G401 (cell line): Measurements from ENCODE around the gene RMDN2. TPM values are rescaled to one million over a fixed set of nuclear protein-coding genes. Genes with fewer than 3 reads are reported as not detected.

ENCODE experiments used
- DNase-seq: peaks from one replicate; pipeline ENCODE4 v3.0.0-alpha.2; 2015; ENCODE audit warnings: low spot score
- in situ Hi-C: cut with HindIII; loops from 2 replicates; pipeline ENCODE4 v1.10.0; 2016; ENCODE audit warnings: low sequenced_read_pairs, mixed read lengths
- total RNA-seq: library from RNA; depleted of rRNA; stranded (reverse); fragments of >200 nt; shearing (Covaris generic); gene quantifications from 2 replicates; pipeline ENCODE4 v1.2.3, GENCODE V29; 2014; rRNA removed

RMDN2 gene, protein sequence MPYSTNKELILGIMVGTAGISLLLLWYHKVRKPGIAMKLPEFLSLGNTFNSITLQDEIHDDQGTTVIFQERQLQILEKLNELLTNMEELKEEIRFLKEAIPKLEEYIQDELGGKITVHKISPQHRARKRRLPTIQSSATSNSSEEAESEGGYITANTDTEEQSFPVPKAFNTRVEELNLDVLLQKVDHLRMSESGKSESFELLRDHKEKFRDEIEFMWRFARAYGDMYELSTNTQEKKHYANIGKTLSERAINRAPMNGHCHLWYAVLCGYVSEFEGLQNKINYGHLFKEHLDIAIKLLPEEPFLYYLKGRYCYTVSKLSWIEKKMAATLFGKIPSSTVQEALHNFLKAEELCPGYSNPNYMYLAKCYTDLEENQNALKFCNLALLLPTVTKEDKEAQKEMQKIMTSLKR
- 1.3 TPM in 1 of 2 replicates, not detected in the other for total RNA-seq

DNA sequence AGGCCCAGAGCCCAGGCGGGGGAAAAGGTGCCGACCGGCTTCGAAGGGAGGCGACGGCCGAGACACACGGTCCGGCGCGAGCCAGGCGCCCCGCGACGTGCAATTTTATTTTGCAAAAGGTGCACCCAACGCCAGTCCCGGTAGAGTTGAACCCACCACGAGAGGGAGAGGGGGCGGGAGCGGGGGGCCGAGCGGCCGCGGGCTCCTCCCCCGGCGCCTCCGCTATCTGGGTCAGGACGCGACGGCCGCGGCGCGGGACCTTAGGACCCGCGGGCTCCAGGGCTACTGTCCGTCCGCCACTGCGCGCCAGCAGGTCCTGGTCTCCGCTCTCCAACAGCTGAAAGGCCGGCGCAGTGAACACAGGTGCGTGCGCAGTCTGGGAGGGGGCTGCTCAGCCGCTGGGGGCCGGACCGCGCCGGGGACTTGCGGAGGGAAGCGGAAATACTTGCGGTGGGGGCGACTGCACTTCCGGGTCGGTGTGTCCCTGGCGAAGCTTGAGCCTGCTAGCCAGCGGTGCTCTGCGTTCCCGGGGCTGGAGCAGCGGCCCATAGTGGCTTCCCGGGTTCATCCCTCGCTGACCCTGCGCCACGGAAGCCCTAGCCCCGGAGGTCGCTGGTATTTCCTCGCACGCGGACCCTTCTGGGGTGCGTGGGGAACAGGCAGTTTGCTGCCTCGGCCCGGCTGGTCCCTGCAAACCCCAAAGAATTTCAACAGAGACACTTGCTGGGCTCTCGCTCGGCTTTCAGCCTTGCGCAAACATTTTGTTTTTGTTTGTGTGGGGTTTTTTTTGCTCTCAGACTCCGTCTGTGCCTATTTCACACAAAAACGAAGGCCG, at the start of gene RMDN2:
Gene RMDN2, plus strand, starts transcription at position 225 of the 835 bp plus-strand sequence. CDS start 3,991 bp downstream, outside the sequence.
- peak; percentile 88 for DNase-seq
- in situ Hi-C loops = no loop called here

DNA sequence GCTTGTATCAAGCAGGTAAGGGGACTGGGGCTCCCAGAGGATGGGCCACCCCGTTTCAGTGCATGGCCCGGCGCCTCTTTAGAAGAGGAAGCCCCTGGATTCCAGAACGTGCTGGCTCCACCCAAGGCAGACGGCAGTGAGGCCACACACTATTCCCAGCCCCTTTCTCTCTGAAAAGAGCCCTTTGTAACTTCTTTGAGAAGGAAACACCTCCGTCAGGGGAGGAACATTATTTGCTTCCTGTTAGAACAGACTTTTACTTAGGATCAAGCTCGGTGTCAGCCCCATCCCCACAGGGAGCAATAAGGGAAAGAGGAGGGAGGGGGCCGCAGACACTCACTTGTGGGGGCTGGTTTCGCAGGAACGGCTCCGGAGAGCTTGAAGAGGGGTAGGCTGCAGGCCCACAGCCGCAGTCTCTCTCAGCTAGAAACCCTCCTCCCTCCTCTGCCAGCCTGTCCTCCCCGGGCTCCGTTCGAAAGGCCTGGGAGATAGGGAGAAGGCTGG, 49.6 kb upstream of the RMDN2 start:
- in situ Hi-C loops = no loop called here
- DNase-seq = no peak

DNA sequence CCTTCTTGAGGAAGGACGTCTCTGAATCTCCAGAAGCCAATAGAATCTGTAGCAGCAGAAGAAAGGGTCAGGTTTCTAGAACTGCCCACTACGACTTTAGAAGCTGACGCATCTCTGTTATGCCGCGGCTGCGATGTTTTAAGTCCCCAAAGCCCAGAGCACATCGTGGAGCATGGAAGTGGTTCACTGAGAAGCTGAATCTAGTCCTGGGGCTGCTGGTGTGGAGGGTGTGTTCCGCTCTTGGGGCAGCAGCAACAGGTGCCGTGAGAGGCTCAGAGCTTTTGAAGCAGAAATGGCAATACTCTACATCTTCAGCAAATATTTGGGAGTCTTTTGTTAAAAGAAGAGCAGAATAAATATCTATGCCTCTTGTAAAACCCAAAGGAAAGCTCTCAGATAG, 48.9 kb upstream of the RMDN2 start:
- in situ Hi-C loops = no loop called here

DNA sequence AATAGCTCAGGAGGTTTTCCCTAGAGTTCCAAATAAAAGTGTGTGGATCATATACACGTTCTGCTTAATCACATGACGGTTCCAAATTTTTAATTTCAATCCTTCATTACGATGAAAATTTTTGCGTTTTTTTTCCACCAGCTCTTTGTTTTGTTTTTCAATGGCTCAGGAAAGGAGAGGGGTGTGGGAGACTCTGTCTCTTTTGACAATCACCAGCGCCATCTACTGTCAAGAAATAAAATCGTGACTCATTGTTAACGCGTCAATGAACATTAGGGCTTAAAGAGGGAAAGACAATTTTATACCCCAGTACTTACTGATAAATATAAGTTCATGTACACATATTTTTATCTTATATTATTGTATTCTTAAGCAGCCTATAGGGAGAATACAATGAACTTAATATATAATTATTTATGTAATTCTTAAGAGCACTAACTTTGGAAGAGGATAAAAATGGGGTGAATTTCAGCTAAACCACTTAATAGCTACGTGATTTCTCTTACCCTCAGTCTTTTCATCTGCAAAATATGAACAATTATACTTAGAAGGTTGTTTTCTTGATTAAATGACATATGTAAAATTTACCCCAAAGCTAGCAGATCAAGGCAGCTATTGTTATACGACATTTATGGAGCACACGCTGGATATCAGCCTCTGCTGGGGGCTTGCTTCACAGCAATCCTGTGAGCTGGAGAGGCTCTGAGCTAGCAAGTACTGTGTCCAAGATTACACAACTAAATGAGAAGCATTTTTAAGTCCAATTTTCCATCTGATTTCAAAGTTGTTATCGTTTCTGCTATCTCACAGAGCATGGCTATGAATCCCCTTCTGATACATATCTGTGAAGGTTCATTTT, 47.4 kb upstream of the RMDN2 start:
- in situ Hi-C loops = no loop called here
- DNase-seq = peak; percentile 65

More for the DNA sequence above, 48.9 kb upstream of the RMDN2 start:
- DNase-seq = no peak

DNA sequence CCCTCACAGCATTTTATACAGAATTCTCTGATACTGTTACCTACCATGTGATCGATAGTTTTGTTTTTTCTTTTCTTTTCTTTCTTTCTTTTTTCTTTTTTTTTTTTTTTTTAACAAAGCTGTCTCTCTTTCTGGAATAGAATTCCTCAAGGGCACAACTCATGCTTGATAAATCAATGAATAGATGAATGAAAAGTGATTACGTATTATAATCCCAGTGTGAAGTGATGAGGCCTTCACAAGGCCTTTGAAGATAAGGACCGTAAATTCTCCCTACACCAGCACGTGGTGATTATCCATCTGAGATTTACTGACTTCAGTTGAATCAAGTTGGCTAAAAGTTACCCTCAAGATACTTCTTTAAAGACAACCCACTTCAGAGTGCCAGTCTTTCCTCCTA, 46.6 kb upstream of the RMDN2 start:
- in situ Hi-C loops = no loop called here
- no peak for DNase-seq

DNA sequence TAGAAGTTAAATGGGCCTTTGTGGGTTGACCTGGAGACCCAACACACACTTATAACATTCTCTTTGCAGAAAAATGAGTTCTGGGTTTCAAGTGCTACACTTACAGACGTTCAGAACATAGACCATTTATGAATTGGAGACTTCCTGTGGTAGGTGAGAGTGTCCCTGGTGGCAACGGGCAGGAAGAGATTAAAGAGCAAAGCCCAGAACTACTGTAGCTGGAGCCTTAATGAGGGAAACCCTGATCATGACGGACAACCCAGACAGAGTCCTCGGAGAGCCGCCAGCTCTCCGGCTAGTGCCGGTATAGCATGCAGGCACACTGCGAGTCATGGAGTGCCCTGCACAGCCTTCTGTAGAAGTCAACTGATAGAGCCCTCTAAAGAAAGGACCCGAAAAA, 44.5 kb upstream of the RMDN2 start:
- no peak for DNase-seq
- in situ Hi-C loops = no loop called here

DNA sequence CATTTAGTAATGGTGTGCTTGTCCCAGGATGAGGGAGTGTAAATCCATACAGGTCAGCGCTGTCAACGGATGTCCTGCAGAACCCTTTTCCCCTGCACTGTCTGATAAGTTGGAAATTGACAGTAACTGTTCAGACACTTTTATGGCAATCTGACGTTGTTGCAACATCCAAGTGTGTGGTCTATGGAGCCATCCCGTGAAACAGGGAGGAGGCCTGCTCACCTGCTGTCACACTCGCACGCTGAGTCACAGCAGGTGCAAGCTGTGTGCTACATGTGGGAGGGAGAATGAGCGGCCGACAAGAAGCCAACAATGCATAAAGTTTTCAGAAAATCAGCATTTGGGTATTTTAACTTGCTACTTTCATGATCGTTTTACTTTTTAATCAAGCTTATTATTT, 43.7 kb upstream of the RMDN2 start:
- in situ Hi-C loops = no loop called here
- DNase-seq = no peak

DNA sequence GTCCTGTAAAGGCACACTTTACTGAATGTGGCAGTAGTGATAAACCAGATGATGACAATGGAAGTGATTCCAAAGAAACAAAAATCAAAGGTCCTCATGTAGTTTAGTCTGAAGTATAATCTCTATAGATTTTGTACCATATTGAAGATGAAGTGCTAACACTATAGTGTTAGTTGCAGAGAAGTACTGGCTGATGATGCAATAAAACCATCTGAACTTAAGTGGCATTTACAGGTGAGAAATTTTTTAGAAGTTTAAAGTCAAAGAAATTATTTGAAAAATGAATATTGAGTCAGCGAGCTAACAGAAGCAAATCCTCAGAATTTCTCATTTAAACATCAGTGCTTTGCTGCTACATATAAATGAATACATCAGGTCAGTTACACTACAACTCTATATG, 43.1 kb upstream of the RMDN2 start:
- in situ Hi-C loops = no loop called here
- no peak for DNase-seq

DNA sequence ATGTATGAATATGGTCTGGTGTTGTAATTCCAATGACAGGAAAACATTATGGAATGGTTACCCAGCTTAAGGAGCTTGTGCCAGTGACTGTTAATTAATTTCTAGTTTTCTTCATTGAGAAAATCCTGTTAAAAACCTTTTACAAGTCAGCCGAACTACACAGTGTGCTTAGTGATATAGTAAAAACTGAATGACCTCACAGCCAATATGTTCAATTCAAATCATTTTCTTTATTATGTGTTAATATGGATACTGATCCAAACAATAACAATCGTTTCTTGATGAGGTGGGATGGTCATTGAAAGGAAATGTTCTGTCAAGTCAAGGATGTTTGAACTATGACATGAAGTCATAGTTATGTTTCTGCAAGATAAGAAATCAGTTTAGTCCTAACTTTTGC, 41.6 kb upstream of the RMDN2 start:
- in situ Hi-C loops = no loop called here
- DNase-seq = no peak

DNA sequence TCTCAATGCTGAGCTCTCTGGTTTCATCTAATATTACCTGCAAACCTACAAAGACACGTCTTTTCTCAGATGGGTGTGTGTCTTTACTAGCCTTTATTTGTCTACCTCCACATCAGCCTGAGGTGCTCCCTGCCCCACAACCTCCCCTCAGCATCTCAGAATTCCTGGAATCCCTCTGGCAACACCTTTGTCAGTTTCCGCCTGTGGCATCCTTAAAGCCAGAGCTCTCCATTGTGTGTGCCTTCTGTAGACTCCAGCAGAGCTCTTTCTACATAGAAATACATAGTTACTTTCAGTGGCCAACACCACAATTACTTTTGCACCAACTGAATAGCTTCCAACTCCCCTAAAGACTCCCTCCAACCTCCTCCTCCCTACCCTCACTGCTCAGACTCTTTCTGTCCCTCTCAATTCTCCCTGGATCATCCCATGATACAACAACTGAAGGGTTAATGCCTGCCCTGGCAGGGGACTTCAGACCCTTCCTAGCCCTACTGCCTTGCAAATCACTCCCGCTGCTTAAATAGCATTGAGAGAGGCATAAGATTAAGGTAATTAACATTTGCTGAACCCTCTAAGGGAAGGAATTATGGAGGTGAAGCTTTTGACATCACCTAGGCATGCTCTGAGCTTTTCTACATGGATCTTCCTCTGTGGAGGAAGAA, 39.6 kb upstream of the RMDN2 start:
- no peak for DNase-seq
- in situ Hi-C loops = no loop called here

DNA sequence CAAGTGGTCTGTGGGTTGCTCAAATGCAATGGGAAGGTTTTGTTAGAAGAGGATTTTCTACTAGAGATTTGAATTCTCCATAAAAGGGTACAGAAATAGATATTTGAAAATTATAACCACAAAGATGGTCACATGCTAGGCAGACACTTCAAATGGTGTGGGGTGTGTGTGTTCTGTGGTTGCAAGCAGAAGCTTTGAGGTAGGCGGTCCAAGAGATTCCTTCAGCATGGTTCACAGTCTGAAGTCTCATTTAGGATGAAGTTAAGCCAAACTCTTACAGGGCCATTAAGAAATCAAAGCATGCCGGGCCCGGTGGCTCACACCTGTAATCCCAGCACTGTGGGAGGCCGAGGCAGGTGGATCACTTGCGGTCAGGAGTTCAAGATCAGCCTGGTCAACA, 38.3 kb upstream of the RMDN2 start:
- DNase-seq = no peak
- in situ Hi-C loops = no loop called here

DNA sequence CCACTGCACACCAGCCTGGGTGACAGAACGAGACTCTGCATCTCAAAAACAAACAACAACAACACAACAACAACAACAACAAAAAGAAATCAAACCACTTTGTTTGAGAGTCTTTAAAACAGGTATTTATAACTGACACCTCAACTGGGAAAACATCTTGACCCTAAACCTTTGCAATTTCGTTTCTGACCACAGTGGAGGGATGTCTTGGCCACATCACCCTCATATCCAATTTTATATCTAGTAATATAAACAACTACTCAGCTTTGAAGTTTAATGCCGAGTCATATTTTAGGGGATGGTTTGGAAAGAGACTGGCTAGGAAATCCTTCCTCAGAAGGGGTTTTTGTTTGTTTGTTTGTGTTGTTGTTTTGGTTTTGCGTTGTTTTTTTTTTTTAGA, 37.8 kb upstream of the RMDN2 start:
- in situ Hi-C loops = no loop called here
- DNase-seq = no peak

DNA sequence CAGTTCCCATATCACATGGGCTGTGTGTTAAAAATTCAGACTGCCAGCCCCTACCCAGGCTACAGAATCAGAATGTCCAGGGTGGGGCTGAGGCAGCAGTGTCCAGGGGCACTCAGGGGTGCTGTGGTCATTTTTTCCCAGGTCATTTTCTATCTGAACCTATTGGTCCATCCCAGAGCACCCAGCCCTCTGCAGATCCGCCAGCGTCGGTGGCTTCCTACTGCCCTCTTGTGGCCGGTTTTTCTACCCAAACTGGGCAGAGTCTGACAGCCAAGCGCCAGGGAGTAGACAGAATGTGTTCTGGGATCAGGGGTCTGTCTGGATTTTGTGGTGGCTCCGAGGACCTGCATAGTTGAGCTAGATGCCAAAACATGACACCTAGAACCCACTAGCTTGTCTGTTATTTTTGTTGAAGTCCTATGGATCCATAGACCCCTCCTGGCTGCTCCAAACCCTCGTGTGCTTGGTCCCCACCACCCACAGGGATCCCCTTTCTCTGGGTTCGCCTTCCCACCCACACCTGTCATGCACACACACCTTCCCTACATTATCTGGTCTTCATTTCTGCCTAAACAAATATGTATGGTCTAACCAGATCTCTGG, 34.1 kb upstream of the RMDN2 start:
- peak; percentile 50 for DNase-seq
- in situ Hi-C loops = no loop called here

DNA sequence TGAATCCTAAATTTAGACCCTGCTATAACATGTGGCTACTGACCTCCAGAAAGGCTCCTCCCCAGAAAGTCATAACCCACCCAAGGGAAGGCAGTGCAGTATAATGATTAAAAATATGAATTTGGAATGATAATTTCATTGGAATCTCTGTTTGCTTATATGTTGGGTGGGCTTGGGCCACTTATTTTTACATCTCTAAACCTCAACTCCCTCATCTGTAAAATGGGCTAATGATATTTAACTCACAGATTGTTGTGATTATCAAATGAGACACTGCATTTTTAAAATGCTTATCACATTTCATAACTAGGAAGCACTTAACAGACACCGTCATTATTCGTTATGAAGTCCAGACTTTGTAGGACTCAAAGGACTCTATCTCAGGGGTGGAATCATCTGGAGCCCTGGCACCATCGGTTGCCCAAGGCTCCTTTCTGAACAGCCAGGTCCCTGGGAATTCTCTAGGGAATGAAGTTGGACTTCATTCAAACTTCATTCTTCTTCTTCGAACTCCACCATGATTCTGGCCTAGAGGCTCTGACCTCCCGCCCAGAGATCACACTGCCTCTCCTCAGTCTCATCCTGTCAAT, 33.1 kb upstream of the RMDN2 start:
- in situ Hi-C loops = no loop called here
- DNase-seq = no peak

DNA sequence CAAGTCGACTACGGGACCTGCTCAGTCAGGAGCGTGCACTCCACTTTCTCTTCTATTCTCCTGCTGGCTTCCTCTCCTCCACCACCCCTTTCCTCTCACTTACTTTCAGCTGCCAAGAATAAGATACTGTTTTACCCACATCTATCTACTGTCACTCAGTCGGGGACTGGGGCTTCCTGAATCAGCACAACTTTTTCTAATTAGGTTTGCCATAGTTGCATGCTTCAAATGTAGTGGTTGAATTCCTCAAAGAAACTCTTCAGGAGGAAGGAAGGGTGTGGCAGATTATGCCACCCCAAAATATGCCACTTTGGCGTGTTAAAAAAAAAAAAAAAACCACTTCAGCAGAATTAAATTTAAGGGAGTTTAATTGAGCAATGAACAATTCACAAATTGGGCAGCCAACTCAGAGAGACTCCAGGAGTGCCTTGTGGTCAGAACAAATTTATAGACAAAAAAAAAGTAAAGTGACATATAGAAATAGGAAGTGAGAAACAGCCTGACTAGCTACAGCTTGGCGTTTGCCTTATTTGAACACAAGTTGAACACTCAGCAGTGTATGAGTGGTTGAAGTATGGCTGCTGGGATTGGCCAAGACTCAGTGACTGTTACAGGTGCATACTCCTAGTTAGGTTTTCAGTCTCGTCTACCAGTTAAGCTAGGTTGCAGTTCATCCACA, 32.5 kb upstream of the RMDN2 start:
- DNase-seq = no peak
- in situ Hi-C loops = no loop called here

DNA sequence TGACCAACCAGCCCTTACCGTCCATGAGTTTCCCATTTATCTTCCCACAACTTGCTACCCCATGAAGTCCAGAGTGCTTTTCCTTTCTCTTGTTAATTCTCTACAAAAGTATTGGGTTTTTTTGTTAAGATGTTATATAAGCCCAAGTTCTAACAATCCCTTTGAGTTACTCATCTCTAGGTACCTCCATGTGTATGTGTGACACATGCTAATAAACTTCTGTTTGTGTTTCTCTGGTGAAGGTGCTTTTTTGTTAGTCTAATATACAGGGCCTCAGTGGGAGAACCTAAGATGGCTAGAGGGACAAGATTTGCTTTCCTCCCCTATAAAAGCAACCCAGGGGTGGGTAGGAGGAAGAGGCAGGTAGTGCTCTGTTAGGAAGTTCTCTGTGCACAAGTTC, 31.8 kb upstream of the RMDN2 start:
- DNase-seq = no peak
- in situ Hi-C loops = no loop called here

DNA sequence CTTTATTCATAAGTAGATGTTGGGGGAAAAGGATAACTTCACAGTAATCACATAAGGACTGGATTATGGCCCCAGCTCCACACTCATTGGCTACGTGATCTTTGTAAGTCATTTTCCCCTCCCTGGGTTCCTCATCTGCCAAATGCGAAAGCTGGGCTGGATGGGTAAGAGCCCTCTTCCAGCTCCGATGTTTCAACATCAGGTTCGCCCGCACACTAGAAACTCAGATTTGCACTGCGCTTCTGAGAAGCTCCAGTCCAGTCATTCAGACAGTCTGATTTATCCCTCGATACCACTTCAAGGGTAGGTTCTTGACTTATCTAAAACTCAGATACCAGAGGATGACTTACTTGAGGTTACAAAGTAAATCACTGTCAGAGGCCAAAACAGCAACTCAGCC, 31.0 kb upstream of the RMDN2 start:
- in situ Hi-C loops = no loop called here

DNA sequence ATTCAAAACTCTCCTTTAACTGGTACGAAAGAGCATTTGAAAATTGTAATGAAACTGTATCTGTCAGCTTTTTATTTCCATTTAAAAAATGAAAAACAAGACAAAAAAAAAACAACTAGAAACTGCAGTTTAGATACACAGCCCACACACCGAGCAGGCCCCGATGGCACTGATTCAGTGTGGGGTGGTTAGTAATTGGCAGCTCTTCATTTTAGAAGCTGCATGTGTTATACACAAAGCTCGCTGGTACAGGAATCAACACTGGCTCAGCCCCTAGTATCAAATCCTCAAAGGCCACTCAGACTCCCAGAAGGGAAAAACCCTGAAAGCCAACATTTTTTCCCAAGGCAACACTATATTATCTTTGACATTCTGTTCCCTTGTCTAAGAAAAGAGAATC, 30.5 kb upstream of the RMDN2 start:
- in situ Hi-C loops = no loop called here
- no peak for DNase-seq

More for the DNA sequence above, 31.0 kb upstream of the RMDN2 start:
- DNase-seq = no peak
